ENCODE results near the gene ANKRD13D.

Gene ANKRD13D

GRCh38 chr11:67285541-67286498 is 3.3 kb upstream of the ANKRD13D start:
- DNase-seq (ENCODE audit: low read depth), result no peak

GRCh38 chr11:67286621-67287333 is 2.3 kb upstream of the ANKRD13D start:
- no peak for DNase-seq (ENCODE audit: low read depth)

GRCh38 chr11:67287355-67288197 is 1.5 kb upstream of the ANKRD13D start:
- no peak for DNase-seq (ENCODE audit: low read depth)

- DNase-seq (ENCODE audit: low read depth), result no peak
Observed at GRCh38 chr11:67288198-67288451, 978 bp upstream of the ANKRD13D start.

GRCh38 chr11:67288452-67289225 is 464 bp upstream of the ANKRD13D start:
- DNase-seq (ENCODE audit: low read depth), result peak; percentile 90

GRCh38 chr11:67289651-67290479 is 762 bp downstream of the ANKRD13D start:
- no peak for DNase-seq (ENCODE audit: low read depth)

- DNase-seq (ENCODE audit: low read depth), result no peak
Observed at GRCh38 chr11:67290801-67291200, 1.7 kb downstream of the ANKRD13D start.

GRCh38 chr11:67291481-67292381 is 2.6 kb downstream of the ANKRD13D start:
- no peak for DNase-seq (ENCODE audit: low read depth)

- no peak for DNase-seq (ENCODE audit: low read depth)
Observed at GRCh38 chr11:67292671-67293070, 3.6 kb downstream of the ANKRD13D start.

- no peak for DNase-seq (ENCODE audit: low read depth)
Observed at GRCh38 chr11:67293090-67293489, 4.0 kb downstream of the ANKRD13D start.

GRCh38 chr11:67295846-67296245 is 6.7 kb downstream of the ANKRD13D start:
- DNase-seq (ENCODE audit: low read depth), result no peak

- DNase-seq (ENCODE audit: low read depth), result no peak
Observed at GRCh38 chr11:67298786-67299185, 9.7 kb downstream of the ANKRD13D start.

- no peak for DNase-seq (ENCODE audit: low read depth)
Observed at GRCh38 chr11:67299471-67300191, 10.5 kb downstream of the ANKRD13D start.

GRCh38 chr11:67300256-67300755 is 11.2 kb downstream of the ANKRD13D start:
- DNase-seq (ENCODE audit: low read depth), result no peak

- no peak for DNase-seq (ENCODE audit: low read depth)
Observed at GRCh38 chr11:67300756-67301312, 11.7 kb downstream of the ANKRD13D start.

GRCh38 chr11:67301313-67301921 is 12.3 kb downstream of the ANKRD13D start:
- DNase-seq (ENCODE audit: low read depth), result no peak

- DNase-seq (ENCODE audit: low read depth), result no peak
Observed at GRCh38 chr11:67301951-67302516, 12.9 kb downstream of the ANKRD13D start.

All from CMK (cell line).